Forelimb muscle (tissue), 1 donor: ENCODE data around the gene CCDC120. TPM values are rescaled to one million over a fixed set of nuclear protein-coding genes. Genes with fewer than 3 reads are reported as not detected.

Source experiments
- DNase-seq: peaks from one replicate; pipeline ENCODE4 v3.0.0-alpha.2; 2013; ENCODE audit warnings: low read depth
- polyA plus RNA-seq: library from polyadenylated mRNA; unstranded; fragments of 120-200 nt; gene quantifications from one replicate; pipeline ENCODE4 v1.2.1, GENCODE V29; 2013; ENCODE audit not compliant: insufficient read length

Gene CCDC120
- polyA plus RNA-seq, 1 donor = 4.2 TPM

- DNase-seq = no peak
Observed at GRCh38 chrX:49061490-49061889, 2.7 kb downstream of the CCDC120 start.

- DNase-seq = no peak
Observed at GRCh38 chrX:49061916-49062315, 3.1 kb downstream of the CCDC120 start.

GRCh38 chrX:49063715-49064114 is 4.9 kb downstream of the CCDC120 start:
- no peak for DNase-seq

GRCh38 chrX:49064303-49064702 is 5.5 kb downstream of the CCDC120 start:
- DNase-seq = no peak

GRCh38 chrX:49064735-49065134 is 5.9 kb downstream of the CCDC120 start:
- no peak for DNase-seq

GRCh38 chrX:49066278-49066677 is 7.5 kb downstream of the CCDC120 start:
- DNase-seq = no peak

- no peak for DNase-seq
Observed at GRCh38 chrX:49066690-49067089, 7.9 kb downstream of the CCDC120 start.

GRCh38 chrX:49067285-49068120 is 8.7 kb downstream of the CCDC120 start:
- no peak for DNase-seq

GRCh38 chrX:49069038-49069437 is 10.2 kb downstream of the CCDC120 start:
- no peak for DNase-seq

GRCh38 chrX:49070988-49071387 is 12.2 kb downstream of the CCDC120 start:
- no peak for DNase-seq

- DNase-seq = peak; percentile 49
Observed at GRCh38 chrX:49071877-49072711, 13.3 kb downstream of the CCDC120 start.

- DNase-seq = no peak
Observed at GRCh38 chrX:49072712-49073095, 13.9 kb downstream of the CCDC120 start.

- DNase-seq = peak; percentile 66
Observed at GRCh38 chrX:49073601-49074575, 15.1 kb downstream of the CCDC120 start, which contains the start of gene PRAF2. PRAF2 (minus strand) TSS chrX:49074002; CDS start chrX:49073987, 15 bp downstream.

GRCh38 chrX:49075347-49075746 is 16.5 kb downstream of the CCDC120 start:
- DNase-seq = no peak

- DNase-seq = no peak
Observed at GRCh38 chrX:49077941-49078340, 19.1 kb downstream of the CCDC120 start.

- DNase-seq = peak; percentile 40
Observed at GRCh38 chrX:49079489-49080428, 21.0 kb downstream of the CCDC120 start, which contains the start of gene WDR45. WDR45 (minus strand) TSS chrX:49079887; CDS start chrX:49078095, 1,792 bp downstream.

GRCh38 chrX:49082271-49082871 is 23.6 kb downstream of the CCDC120 start:
- no peak for DNase-seq

- DNase-seq = no peak
Observed at GRCh38 chrX:49089553-49089952, 30.8 kb downstream of the CCDC120 start.

- no peak for DNase-seq
Observed at GRCh38 chrX:49096419-49096818, 37.6 kb downstream of the CCDC120 start.
